Breast epithelium (tissue), 4 donors: ENCODE measurements around the gene TUB. TPM values are rescaled to one million over a fixed set of nuclear protein-coding genes. Genes with fewer than 3 reads are reported as not detected.

Source experiments
- DNase-seq, 2 donors: peaks; one replicate each; pipeline ENCODE4 v3.0.0-alpha.2; 2019; ENCODE audit warnings: low spot score in 2 of 2
- H3K27ac ChIP-seq, 2 donors: fragments of 200-600 bp; sonication (generic) in 1 of 2; one replicate each; pipeline ENCODE4 v1.5.1; 2016 to 2019; ENCODE audit warnings: mild to moderate bottlenecking in 1 of 2
- H3K27me3 ChIP-seq, 2 donors: fragments of 200-600 bp; sonication (generic) in 1 of 2; one replicate each; pipeline versions ENCODE4 v1.5.1 to v1.6.0; 2017 to 2019; ENCODE audit warnings: control low read depth in 1 of 2, mild to moderate bottlenecking in 1 of 2
- H3K36me3 ChIP-seq: fragments of 200-600 bp; one replicate; pipeline ENCODE4 v1.5.1; 2019
- H3K4me1 ChIP-seq, 2 donors: fragments of 200-600 bp; sonication (generic); one replicate each; pipeline ENCODE4 v1.5.1; 2016 to 2019; ENCODE audit warnings: control low read depth in 1 of 2
- H3K4me3 ChIP-seq, 3 donors: fragments of 200-600 bp; sonication (generic); 1 replicate in 2 of 3; 2 replicates in 1 of 3; pipeline ENCODE4 v1.5.1; 2016 to 2019; ENCODE audit warnings: mild to moderate bottlenecking in 3 of 3, moderate library complexity in 2 of 3
- H3K9me3 ChIP-seq, 2 donors: fragments of 200-600 bp; sonication (generic) in 1 of 2; one replicate each; pipeline ENCODE4 v1.5.1; 2016 to 2019; ENCODE audit warnings: control low read depth in 1 of 2
- POLR2A ChIP-seq: fragments of 450-650 bp; IDR thresholded peaks from one replicate; pipeline ENCODE4 v1.6.1; 2016; ENCODE audit warnings: antibody characterized with exemption, mild to moderate bottlenecking, moderate library complexity
- POLR2AphosphoS5 ChIP-seq, 3 donors: sonication (generic); formaldehyde crosslinking; IDR thresholded peaks; one replicate each; pipeline ENCODE4 v1.6.1; 2017; ENCODE audit warnings: antibody characterized with exemption in 3 of 3
- intact Hi-C: fragments of 100-400 bp; cut with DNase I; formaldehyde crosslinking; loops from one replicate; pipeline ENCODE4 v1.15.1; 2023; ENCODE audit warnings: low total_unique reads
- total RNA-seq, 3 donors: library from RNA; depleted of rRNA; stranded (reverse); fragments of >200 nt; gene quantifications; one replicate each; pipeline ENCODE4 v1.1.0, GENCODE V29; 2016
- TF ChIP-seq, protein P1 (sequence below), 3 donors: fragments of 450-650 bp; IDR thresholded peaks; one replicate each; pipeline ENCODE4 v1.5.1; 2016 to 2017; ENCODE audit warnings: antibody characterized with exemption in 3 of 3, mild to moderate bottlenecking in 3 of 3, moderate library complexity in 3 of 3

The TUB gene
- total RNA-seq, 3 donors from 2014 or later: 6.3 to 17.7 (median 11.2) TPM

DNA sequence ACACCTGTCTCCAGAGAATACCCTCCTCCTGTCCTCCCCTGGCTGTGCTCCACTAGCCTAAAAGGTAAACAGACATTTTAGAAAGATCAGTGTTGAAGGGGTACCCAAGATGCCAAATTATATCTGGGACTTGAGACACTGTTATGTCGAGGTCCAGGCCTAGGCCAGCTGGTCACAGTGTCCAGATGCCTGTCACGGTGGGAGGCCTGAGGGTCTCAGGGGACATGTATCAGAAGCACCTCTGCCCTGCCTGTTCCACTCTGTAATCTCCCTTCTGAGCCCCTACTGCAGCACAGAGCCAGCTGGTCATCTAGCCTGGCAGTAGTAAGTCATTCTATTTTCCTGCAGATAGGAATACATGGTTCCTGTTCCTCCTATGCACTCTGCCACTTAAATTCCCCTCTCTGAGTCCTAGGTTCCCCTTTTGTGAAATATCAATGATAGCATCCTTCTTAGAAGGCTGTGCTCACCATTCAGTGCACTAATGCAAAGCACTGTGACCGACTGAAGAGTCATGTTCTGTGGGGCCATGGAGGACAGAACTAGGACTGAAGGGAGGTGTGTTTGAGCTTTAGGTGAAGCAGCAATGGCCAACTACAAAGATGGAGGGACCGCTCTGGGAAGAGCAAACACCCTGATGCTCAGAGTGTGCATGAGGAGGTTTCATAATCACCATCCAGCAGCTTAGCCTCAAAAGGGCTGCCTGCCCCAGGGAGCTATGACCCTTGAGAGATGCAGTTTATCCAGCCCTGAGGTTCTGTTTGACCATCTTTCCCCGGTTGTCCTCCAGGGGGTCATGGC, 44.8 kb upstream of the TUB start:
- DNase-seq: peak in 1 of 2 donors; percentile 10
- Histone ChIP-seq H3K27me3 (no peaks in the 10 kb centered on the region), H3K4me1 (no peaks in the 10 kb centered on the region), H3K36me3 (no peaks in the 10 kb centered on the region), H3K9me3 (no peaks in the 10 kb centered on the region), H3K27ac (peak overlapping the region in 1 of 2 donors; percentile 66), H3K4me3 (no peak overlapping the region)
- intact Hi-C loops: loop anchor here (10.0 kb wide), 1 partner anchor 59 kb away; no protein-coding TSS in a partner anchor
- no peak for TF ChIP-seq POLR2AphosphoS5 (IDR thresholded peaks at IDR 0.05)
- TF ChIP-seq POLR2A: no peak
- TF ChIP-seq, protein P1, sequence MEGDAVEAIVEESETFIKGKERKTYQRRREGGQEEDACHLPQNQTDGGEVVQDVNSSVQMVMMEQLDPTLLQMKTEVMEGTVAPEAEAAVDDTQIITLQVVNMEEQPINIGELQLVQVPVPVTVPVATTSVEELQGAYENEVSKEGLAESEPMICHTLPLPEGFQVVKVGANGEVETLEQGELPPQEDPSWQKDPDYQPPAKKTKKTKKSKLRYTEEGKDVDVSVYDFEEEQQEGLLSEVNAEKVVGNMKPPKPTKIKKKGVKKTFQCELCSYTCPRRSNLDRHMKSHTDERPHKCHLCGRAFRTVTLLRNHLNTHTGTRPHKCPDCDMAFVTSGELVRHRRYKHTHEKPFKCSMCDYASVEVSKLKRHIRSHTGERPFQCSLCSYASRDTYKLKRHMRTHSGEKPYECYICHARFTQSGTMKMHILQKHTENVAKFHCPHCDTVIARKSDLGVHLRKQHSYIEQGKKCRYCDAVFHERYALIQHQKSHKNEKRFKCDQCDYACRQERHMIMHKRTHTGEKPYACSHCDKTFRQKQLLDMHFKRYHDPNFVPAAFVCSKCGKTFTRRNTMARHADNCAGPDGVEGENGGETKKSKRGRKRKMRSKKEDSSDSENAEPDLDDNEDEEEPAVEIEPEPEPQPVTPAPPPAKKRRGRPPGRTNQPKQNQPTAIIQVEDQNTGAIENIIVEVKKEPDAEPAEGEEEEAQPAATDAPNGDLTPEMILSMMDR (IDR thresholded peaks at IDR 0.05): no peak

DNA sequence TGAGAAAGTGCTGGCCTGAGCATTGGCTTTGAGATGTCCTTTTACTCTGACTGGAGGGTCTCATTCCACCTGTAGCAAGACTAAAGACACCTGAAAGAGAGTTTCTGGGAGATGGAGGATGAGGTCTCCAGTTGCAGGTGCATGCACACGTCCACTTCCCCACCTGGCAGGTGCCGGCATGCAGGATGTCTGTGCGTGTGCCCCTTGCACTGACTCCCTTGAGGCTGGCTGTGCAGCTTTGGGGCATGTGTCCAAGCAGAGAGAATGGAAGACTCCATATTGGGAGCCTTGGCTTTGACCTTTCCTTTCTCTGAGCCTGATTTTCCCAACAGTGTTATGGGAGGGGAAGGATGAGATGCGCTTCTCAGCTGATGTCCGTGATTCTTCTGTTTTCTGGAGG, 44.0 kb upstream of the TUB start:
- Histone ChIP-seq H3K4me3 (no peak overlapping the region), H3K36me3 (no peaks in the 10 kb centered on the region), H3K9me3 (no peaks in the 10 kb centered on the region), H3K27me3 (no peaks in the 10 kb centered on the region), H3K4me1 (no peaks in the 10 kb centered on the region), H3K27ac (no peak overlapping the region)
- intact Hi-C loops: loop anchor here (10.0 kb wide), 1 partner anchor 58 kb away; no protein-coding TSS in a partner anchor
- TF ChIP-seq POLR2AphosphoS5 (IDR thresholded peaks at IDR 0.05): no peak
- TF ChIP-seq, protein P1 (IDR thresholded peaks at IDR 0.05): no peak
- TF ChIP-seq POLR2A: no peak
- no peak for DNase-seq

DNA sequence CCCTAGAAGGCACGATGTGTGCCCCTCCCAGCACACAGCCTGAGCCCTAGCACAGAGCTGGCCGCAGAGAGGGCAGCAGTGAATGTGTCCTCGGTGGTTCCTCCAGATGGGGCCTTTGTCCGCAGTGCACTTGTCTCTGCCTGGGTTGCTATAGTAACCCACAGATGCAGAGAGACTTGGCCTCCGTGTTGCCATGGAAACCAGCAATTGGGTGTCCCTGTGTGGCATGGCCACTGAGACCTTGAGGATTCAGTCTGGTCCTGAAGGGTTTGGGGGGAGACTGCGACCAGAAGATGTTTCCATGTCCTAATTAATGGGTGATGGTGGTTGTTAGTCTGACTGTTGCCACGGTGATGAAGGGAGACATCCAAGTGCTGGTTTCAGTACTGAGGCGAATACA, 42.6 kb upstream of the TUB start:
- Histone ChIP-seq H3K36me3 (no peaks in the 10 kb centered on the region), H3K4me3 (no peak overlapping the region), H3K27ac (no peak overlapping the region), H3K27me3 (no peaks in the 10 kb centered on the region), H3K9me3 (no peaks in the 10 kb centered on the region), H3K4me1 (no peaks in the 10 kb centered on the region)
- intact Hi-C loops: loop anchor here (10.0 kb wide), 1 partner anchor 56 kb away; no protein-coding TSS in a partner anchor
- peak in 1 of 2 donors; percentile 9 for DNase-seq
- TF ChIP-seq POLR2A (no peak), POLR2AphosphoS5 (IDR thresholded peaks at IDR 0.05) (no peak)
- TF ChIP-seq, protein P1 (IDR thresholded peaks at IDR 0.05): no peak

DNA sequence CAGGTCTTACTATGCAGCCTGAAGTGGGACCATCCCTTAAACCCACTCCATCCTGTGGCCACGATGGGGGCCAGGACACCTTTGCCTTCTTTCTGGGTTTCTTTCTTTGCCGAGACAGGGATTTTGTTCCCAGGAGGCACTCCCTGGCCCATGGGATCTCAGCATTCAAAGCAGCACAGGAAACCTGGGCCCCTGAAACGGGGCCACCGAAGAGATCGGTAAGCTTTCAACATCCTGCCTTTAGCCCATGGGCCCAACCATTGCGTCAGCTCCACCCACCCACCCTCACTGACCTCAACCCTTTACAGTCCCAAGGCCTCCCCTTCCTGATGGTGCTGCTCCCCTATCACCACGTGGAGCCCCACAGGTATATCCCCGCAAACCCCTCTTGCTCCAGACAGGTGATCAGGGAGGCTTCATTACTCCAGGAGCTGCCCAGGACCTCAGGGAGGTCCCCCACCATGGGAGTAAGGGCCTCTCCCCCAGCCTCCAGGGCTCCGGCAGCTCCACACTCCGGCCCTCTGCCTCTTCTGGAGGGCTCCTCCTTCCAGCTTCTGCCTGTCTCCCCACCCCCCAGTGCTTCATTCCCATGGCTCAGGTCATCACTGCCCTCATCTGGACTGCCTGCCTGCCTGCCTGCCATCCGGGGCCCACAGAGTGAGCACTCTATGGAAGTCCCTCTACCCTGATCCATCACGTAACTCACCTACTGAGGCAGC, 42.0 kb upstream of the TUB start:
- H3K27me3 ChIP-seq: no peaks in the 10 kb centered on the region
- H3K4me1 ChIP-seq: no peaks in the 10 kb centered on the region
- peak in 1 of 2 donors; percentile 5 for DNase-seq
- no peak for TF ChIP-seq POLR2A
- TF ChIP-seq, protein P1 (IDR thresholded peaks at IDR 0.05): no peak
- no peaks in the 10 kb centered on the region for H3K36me3 ChIP-seq
- intact Hi-C loops: loop anchor here (10.0 kb wide), 1 partner anchor 56 kb away; no protein-coding TSS in a partner anchor
- no peak overlapping the region for H3K27ac ChIP-seq
- H3K4me3 ChIP-seq: no peak overlapping the region
- H3K9me3 ChIP-seq: no peaks in the 10 kb centered on the region
